Right lung (tissue), 5 donors: ENCODE measurements around the gene SERPINE1. TPM values are rescaled to one million over a fixed set of nuclear protein-coding genes. Genes with fewer than 3 reads are reported as not detected.
A peak's percentile ranks its signal among the peaks of the same experiment; 100 is the strongest.

Experiments
- DNase-seq, 2 donors: peaks; one replicate each; pipeline ENCODE4 v3.0.0-alpha.2; 2013
- polyA plus RNA-seq, 5 donors: library from polyadenylated mRNA; unstranded; fragments of 120-200 nt; gene quantifications; one replicate each; pipeline versions ENCODE4 v1.2.1 to v1.2.3, GENCODE V29; 2013; ENCODE audit warnings: inconsistent platforms in 1 of 5, low replicate concordance in 1 of 5; ENCODE audit not compliant: insufficient read length in 5 of 5, insufficient read depth in 1 of 5

SERPINE1 gene
- polyA plus RNA-seq, 5 donors: 2.0 to 4.6 (median 3.6) TPM

DNA sequence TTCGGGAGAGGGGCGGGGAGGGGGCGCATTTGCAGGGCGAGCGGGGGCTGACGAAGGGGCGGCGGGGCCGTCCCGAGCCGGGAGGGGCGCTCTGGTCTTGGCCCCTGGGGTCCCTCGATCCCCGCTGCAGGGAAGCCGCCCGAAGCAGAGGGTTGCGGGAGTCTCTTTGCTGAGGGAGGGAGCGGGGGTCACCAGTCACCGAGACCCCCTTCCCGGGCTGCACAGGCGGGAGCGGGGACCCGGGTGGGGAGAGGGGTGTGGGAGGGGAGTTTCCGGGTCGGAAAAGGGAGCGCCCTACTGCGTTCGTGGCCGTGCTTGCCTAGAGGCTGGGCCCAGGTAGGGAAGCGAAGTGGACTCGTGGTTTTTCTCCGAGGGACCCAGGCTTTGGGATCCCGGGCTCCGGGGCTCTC lies 27.8 kb downstream of the SERPINE1 start:
- DNase-seq: no peak

DNA sequence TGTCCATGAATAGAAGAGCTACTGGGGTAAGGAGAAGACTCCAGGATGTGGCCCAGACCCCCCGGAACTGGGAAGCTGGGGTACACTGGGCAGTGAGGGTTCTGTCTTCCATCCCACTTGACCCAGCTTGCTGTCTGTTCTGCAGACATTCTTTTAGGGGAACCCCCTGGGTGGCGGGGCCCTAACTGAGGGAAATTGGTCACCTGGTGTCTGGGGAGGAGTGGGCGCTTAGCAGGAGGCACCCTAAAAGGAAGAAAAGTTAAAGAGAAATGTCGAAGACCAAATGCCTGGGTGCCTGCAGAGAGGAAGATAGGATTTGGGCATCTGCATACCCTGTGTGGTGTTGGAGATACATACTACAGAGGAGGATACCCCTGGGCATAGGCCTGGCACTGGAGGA lies 28.4 kb downstream of the SERPINE1 start:
- no peak for DNase-seq

DNA sequence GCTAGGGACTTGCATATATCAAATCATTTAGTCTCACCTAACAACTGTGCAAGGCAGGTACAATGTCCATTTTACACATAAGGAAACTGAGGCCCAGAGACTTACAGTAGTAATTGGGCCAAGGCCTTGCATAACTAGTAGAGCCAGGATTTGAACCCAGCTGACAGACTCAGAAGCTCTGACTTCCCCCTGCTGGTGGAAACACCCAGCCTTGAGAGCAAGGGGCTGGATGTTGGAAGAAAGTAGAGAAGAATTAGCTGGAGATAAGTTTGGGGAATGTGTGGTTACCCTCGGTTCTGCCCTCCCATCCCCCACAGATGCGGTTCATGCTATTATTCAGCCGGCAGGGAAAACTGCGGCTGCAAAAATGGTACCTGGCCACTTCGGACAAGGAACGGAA lies 29.4 kb downstream of the SERPINE1 start:
- DNase-seq: no peak

DNA sequence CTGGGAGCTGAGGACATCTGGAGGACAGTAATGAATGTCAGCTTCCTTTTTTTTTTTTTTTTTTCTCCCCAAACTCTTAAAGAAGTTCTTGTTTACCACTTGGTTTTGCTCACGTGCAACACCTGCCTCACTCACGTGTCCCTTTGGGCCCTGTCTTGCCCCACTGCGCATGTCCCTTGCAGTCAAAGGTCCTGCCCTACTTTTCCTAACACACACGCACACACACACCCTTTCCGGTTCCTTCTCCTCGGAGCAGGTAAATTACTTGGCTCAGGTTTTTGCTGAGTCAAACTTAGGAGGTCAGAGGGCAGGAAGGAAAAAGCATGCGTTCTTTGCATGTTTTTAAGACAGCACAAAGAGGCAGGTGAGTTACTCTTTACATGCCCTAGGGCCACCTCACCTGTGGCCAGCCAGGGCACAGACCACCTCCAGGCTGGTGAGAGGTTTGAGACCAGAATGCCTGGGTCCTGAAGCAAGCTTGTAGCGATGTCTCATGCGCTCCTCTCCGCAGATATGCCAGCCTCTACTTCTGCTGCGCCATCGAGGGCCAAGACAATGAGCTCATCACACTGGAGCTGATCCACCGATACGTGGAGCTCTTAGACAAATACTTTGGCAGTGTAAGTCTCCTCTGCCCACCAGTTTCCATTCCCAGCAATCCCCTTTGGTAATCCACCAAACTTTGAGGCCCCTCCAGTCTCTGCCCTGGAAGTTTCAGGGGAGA lies 30.1 kb downstream of the SERPINE1 start:
- no peak for DNase-seq

DNA sequence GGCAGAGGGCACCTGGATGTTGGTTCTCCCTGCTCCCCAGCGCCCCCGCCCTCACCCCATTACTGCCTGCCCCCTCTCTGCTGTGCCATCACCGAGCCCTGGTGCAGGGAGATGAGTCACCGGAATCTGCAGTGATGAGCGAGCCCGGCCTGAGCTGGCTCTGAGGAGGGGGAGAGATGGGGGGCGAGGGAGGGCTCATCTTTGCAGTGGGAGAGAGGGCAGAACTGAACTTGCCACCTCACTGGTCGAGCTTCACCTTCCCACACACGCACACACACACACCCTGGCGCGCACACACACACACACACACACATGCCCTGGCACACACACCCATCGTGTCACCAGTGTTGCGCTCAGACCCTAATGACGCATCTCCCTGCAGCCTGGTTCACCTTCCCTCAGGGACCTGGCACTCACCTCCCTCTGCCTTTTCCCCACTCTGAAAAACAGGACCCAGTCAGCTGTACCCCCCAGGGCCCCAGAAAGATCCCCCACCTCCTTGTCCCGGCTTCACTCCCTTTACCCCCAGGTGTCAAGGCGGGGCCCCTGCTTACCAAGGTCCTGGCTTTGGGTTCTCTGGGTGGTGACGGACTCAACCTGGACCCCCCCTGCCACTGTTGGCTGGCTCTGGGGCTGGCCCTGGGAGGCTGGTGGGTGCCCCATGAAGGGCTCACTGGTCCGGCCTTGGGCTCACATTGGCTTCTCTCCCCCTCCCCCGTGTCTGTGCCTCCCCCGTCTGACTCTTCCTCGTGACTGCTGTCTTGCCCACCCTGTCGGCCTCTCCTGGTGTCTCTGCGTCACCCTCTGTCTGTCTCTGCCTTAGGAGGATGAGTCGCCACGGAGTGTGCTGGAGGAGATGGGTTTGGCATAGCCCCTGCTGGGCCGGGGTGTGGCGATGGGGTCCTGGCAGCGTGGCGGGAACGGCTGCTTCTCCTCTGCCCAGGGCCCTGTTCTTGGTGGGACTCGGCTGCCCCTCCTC lies 33.1 kb downstream of the SERPINE1 start:
- DNase-seq: no peak

DNA sequence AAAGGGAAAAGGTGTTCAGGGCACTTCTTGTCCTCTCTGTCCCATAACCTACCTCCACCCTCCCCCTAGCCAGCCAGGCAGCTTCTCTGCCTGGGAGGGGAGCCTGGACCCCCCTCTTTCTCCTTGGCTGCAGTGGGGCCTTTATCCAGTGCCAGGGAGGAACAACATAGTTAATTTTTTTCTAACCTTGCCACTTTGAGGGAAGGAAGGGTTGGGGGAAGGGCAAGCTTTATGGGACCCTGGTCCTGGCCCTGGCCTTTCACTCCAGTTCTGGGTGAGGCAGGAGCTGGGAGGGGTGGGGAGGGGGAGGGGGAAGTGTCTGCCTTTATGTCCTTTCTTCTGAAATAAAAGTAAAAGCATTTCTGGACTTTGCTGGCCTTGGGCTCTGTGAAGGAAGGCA lies 34.0 kb downstream of the SERPINE1 start:
- no peak for DNase-seq

DNA sequence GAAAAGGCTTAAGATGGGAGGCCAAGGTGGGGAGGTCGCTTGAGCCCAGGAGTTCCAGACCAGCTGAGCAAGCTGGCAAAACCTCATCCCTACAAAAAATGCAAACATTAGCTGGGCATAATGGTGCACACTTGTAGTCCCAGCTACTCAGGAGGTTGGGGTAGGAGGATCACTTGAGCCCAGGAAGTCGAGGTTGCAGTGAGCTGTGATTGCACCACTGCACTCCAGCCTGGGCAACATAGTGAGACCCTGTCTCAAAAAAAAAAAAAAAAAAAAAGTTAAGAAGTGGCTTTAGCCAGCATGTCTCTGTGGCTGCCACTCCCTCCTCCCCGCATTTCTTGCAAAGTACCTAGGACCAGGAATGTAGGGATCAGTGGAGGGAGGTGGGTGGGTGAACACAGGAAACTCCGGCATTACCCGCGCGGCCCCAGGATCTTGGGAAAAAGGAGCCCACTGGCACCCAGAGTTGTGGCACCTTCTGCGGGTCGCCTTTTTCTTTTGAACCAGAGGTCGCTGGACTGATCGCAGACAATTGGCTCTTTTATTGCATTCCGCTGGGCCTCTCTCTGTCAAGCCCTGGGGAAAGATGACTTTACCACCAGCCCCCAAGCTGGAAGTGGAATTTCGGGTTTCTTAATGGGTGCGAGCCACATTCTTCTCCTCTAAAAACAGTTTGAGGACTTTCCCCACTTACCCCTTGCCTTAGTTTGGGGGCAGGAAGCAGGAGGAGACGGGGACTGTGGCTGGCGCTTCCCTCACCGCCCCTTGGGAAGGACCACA lies 35.0 kb downstream of the SERPINE1 start:
- DNase-seq: no peak

DNA sequence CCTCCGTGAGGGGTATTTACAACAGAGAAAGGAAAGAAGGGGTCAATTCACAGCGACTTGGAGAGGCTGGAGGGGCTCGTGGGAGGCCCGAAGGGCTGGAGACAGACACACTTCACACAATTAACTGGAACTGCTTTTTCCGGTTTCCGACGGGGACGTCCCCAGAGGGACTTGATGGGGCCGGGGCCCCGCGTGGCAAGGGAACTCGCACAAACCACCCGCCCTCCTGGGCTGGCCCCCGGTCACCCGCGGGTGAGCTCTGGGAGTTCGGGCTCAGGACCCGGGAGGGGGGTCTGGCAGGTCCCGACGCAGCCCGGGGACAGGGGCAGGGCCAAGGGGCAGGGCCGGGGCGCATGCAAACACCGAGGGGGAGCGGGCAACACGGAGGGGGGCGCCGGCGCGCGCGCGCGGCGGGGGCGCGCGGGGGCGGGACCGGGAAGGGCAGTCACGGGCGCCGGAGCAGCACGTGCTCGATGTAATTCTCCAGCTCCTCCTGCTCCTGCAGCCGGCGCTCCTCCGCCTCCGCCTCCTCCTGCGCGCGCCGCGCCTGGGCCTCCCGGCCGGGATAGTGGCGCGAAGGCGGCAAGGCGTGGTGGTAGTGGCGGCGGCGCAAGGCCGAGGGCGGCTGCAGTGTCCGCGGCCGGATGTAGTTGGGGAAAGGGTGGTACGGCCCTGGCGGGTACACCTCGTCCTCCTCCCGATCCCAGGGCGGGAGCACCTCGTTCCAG lies 35.8 kb downstream of the SERPINE1 start:
- no peak for DNase-seq

DNA sequence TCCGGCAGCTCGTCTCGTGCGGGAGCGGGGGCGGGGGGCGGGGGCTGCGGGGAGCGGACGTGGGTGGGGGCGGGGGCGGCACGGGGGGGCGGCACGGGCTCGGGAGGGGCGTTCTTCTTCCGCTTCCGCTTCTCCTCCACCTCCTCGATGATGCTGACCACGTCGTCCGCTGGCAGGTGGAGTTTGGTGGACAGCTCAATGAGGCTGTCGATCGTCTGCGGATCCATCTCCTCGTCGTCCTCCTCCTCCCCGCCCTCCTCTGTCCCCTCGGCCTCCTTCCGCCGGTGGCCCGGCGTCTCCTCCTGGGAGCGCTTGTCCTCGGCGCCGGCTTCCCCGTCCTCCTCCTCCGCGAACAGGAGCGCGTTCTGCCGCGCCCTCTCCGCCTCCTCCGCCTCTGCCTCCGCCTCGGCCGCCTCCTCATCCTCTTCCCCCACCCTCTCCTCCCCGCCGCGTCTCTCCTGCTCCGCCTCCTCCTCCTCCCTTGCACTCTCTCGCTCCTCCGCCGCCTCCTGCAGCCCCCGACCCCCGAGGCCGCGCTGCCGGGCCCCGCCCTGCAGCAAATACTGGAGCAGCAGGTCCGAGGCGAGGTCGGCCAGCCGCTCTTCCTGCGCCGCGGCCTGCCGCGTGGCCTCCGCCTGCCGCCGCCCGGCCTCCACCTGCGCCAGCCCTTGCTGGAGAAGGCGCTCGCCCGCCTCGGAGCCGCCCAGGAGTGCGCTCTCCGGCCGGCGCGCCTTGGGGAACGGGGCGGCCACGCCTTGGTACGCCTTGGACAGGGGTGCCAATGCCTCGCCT lies 36.6 kb downstream of the SERPINE1 start:
- DNase-seq: no peak

DNA sequence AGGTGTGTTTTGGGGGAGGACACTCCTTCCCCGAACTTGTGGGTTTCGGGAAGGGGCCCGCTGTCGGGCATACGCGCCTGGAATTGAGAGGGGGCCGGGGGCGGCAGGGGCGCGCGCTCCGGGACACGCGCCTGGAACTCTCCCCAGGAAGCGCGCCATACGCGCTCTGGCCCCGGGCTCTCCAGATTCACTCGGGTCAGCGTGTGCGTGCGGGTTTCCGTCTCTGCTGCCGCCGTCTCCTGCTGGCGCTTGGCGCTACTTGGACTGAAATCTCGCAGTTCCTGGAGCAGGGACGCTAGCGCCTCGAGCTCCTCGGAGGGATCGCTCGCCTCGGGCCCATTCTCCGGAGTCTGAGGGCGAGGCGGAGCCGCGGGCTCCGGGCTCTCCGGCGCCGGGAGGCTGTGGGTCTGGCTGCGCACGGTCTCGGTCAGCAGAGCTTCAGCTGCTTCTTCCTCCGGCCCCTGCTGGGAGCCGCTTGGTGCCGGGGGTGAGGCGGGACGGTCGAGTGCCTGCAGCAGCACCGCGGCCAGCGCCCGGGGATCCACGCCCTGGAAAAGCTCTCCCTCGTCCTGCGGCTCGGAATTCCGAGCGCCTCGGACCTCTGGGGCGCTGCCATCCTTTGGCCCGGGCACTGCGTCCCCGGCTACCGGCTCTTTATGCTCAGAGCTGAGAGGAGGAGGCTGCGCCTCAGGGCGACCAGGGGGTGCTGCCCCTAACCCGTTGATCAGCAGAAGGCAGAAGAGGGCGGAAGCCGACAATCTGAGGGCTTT lies 37.4 kb downstream of the SERPINE1 start:
- DNase-seq: no peak

DNA sequence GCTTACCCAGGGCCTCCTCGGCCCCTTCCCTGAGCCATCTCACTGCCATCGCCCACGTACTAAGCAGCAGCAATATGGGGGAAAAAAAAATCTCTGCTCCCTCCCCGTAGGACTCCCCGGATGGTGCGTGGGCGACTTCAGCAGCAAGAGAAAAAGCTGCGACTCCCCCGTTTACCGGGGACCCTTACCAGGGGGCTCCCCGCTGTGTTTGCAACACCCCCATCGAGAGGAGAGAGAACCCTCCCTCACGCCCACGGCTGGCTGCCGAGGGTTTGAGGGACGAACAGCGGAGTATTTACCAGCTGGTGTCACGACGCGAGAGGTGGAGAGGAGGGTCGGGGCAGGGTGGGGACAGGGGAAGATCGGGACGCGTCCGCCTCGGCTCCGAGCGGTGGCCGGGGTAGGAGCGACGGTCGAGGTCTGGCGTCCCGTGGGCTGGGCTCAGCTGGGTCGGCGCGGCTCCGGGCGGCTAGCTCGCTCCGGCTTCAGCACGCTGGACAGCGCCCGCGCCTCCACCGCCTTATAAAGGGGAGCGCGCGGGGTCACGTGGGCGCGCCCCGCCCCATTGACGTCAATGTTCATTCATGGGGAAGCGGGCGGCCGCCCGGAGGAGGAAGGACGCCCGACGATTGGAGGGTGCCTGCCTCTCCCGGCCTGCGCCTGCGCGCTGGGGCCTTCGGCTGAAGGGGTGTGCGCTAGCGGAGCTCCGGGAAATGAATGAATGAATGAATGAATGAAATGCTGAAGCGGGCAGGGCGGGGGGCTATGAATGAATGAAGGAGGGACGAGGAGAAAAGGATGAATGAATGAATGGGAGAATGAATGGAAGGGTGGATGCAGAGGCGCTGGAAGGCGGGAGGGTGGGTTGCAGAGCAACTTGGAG lies 38.4 kb downstream of the SERPINE1 start, which contains the start of gene VGF:
Gene VGF, minus strand, starts transcription at position 495 of the 883 bp plus-strand sequence. CDS start 726 bp downstream, outside the sequence.
- DNase-seq: peak; percentile 85 to 86

DNA sequence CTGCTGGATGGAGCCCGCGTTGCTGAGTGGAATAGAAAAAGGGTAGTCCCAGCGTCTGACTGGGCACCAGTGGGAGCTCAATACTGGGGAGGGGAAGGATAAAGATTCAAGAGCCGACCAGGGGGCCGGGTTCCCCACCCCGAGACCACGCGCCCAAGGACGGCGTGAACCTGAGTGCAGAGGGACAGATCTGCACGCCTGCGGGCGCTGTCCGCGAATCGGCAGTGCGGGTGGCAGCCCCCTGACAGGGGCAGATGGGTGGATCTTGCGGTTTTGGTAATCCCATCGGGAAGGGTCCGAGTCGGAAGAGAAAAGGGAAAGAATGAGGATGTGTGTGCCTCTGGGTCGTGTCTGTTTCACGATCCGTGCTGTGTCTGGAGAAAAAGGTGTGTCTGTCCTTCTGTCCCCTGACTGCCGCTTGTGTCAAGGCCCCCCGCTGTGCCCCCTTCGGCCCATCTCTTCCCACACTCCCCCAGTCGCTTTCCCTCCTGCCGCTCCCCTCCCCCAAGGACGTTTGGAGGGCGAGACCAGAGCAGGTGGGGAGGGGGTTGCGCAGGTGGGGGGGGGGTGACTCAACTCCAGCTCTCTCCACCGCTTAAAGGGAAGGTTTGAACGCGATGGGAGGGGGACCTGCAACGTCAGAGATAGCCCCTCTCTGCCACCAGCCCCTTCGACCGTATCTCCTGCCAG lies 39.2 kb downstream of the SERPINE1 start:
- no peak for DNase-seq

DNA sequence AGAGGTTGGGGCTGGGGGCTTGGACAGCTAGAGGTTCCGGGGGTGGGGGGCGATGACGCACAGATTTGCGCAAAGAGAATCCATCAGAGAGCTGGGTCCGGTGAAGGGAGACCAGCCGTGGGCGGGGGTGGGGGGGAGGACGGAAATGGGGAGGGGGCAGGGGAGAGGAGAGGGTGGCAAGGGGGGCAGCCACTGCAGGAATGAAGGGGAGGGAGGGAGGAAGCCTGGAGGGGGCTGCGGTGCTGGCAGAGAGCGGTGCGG lies 39.7 kb downstream of the SERPINE1 start:
- no peak for DNase-seq

DNA sequence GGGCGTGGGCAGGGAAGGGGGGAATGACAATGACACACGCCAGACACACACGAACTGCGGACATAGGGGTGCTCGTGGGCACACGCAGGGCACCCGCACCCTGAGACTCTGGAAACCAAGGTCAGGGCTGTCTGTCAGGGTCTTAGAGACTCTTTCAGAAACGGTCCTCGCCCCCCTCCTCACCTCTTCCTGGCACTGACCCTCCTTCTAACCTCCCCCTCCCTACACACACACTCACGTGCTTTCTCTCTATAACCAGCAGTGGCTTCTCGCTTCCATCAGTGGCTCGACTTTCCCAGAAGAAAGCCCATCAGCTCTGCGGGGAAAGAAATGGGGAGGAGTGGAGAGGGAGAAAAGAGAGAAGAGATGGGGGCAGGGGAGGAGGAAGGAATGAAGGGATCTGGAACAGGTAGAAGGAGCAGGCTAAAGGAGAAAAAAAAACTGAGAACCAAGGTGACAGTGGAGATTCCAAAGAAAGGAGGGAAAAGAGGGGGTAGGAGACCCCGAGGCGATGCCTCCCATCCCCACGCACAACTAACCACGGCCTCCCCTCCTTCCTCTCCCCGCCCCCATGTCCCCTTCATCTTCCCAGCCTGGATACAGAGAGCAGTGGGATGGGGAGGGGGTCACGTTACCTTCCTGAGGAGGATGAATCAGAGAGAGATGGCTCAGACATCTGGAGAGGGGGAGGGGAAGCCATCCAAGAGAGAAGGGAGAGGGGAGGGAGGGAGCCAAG lies 40.2 kb downstream of the SERPINE1 start:
- DNase-seq: no peak

DNA sequence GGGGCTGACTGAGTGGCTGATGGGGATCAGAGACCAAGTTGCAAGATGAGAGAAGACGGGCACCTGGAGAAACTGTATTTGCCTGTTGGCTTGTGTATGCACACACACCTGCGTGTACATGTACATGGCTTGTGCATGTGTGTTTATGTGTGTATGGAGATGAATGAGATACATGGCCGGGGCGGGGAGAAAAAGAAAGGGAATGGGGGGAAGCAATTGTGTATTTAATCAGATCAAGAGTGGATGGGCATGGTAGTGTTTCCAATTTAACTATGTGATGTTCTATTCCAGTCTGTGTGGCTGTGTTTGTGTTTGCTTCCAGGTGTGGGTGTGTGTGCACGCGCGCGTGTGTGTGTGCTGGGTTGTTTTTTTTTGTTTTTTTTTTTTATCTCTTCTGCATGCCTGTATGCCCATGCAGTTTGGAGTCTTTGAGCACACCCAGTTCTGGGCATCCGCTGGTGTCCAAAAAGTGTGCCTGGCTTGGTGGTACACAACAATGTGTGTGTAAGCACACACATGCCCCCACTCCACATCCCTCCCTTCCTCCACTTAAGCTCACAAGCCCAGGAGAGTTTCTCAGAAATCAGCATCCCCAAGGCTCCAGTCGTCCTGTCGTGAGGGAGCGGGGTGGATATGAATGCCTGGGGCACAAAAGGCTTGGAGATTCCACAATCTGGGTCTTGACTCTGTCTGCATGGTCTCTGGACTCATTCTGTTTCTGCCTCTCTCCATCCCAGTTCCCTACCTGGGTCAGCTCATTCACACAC lies 40.9 kb downstream of the SERPINE1 start:
- no peak for DNase-seq

DNA sequence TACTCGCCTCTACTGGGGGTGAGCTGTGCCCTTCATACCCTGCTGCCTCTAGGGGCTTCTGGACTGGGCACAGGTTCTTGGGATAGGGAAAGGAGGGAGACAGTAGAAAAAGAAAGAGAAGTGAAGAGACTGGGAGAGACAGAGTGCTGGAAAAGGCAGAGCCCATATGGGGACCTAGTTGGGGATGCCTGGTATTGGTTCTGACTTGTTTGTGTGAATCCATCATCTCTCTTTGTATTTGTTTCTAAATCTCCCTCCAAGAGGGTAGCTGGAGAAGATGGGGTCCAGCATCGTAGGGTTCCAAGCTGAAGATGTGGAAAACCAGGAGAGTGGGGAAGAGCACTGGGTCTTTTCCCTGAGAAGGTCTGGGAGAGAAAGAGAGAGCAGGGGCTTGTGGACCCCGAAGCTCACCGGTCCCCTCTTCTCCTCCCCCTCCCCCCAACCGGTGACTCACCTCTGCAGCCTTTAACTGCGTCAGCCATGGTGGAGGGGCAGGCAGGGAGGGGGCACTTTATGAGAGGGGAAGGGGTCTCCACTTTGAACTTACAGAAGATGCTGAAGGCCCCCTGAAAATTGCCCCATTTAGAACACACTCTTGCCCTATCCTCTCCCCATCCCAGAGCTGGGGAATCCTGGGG lies 41.6 kb downstream of the SERPINE1 start:
- no peak for DNase-seq
